Measurements from ENCODE around the gene RBM14. TPM values are rescaled to one million over a fixed set of nuclear protein-coding genes. Genes with fewer than 3 reads are reported as not detected.

The RBM14 gene
- total and polyA plus RNA-seq, 2 experiments from 2014 or later = 28.4 to 40.6 TPM

DNA sequence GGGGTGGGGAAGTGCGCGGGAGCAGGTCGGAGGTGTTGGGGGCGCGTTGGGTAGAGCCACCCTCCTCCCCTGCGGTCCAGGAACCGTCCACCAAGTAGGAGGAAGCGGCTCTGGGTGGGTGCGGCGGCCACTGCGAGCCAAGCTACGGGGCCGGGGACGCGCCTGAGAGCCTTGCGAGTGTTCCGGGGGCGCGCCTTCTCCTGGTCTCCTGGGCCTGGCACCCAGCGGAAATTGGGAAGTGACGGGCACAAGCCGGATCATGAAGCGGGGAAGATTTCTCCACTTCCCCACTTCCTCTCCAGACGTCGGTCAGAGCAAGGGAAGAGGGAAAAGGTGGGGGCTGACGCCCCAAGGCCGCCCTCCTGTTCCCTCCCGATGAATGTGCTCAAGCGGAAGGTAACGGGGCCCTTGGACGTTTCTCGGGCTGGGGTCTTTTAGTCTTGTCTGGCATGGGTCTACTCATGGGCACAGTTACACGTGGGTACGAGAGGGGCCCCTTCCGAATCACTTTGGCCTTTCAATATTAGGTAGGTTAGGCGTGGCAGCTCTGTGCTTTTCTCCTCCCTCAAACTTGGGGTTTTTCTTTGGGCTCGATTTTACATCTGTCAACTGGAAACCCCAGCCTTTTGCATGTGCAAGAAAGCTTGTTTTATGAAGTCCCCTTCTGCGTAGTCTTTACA is 865 bp downstream of the RBM14 start:
- DNase-seq = peak; percentile 91
- peak overlapping the region; percentile 89 for H3K4me3 ChIP-seq
- peaks cover 22% of the 10 kb centered on the region for H4K20me1 ChIP-seq (ENCODE audit: insufficient read depth)
- WGBS, 2 experiments (ENCODE audit: low coverage in 1 of 2, low lambda C conversion rate in 2 of 2, missing lambda C conversion rate in 2 of 2) = 1% methylated on average over 30 to 34 of the region's 38 CpGs
- H3K27ac ChIP-seq = peak overlapping the region; percentile 97
- peaks cover 68% of the 10 kb centered on the region for H3K79me2 ChIP-seq (ENCODE audit: insufficient read depth)
- peaks cover 30% of the 10 kb centered on the region for H3K4me1 ChIP-seq (ENCODE audit: insufficient read depth)
- no peak overlapping the region for H2AFZ ChIP-seq
- H3K36me3 ChIP-seq (ENCODE audit: low read depth) = peaks cover 6% of the 10 kb centered on the region; the same call in 1 of the 2 replicates
- peak overlapping the region; percentile 99 for H3K4me2 ChIP-seq (ENCODE audit: unreplicated experiment)
- peaks cover 29% of the 10 kb centered on the region for H3F3A ChIP-seq (ENCODE audit: insufficient read depth)
- H3K27me3 ChIP-seq (replicated peaks; ENCODE audit: insufficient read depth) = no peaks in the 10 kb centered on the region
- H3K9me2 ChIP-seq (ENCODE audit: insufficient read depth) = no peaks in the 10 kb centered on the region
- in situ Hi-C loops (cut with MboI) = no loop called here
- peak overlapping the region; percentile 96 for H3K9ac ChIP-seq
- no peaks in the 10 kb centered on the region for H3K9me3 ChIP-seq (ENCODE audit: low read depth)
- TF ChIP-seq EZH2 (IDR thresholded peaks at IDR 0.05; ENCODE audit: insufficient read depth, poor library complexity, severe bottlenecking) = no peak
- TF ChIP-seq EZH2phosphoT487 (IDR thresholded peaks at IDR 0.05; ENCODE audit: insufficient read depth, low read depth) = no peak

DNA sequence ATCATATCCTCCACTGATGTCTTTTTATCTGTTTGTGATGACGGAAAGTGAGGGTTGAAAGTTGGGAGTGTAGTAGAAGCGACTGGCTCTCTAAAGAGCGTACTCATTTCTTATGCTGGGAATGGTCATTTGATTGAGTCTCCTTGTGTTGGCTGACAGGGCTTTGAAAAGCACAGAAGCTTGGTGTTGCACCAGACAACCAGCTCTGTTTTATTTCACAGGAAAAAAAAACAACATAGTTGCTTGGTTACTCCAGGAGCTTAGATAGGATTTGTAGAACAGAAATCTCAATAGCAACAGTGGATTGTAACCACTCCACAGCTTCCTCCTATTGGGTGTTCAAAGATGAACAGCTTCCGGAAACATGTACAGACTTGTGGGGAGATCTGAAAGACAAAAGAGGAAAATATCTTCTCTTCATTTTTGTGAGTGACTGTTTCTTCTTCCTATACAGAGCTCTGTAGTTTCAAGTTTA is 2.7 kb downstream of the RBM14 start:
- Histone ChIP-seq H3K4me3 (peak overlapping the region; percentile 89), H3K79me2 (ENCODE audit: insufficient read depth) (peaks cover 86% of the 10 kb centered on the region), H4K20me1 (ENCODE audit: insufficient read depth) (peaks cover 40% of the 10 kb centered on the region), H3K4me1 (ENCODE audit: insufficient read depth) (peaks cover 30% of the 10 kb centered on the region), H2AFZ (no peak overlapping the region), H3K9me2 (ENCODE audit: insufficient read depth) (no peaks in the 10 kb centered on the region), H3K9me3 (ENCODE audit: low read depth) (no peaks in the 10 kb centered on the region), H3K27ac (peak overlapping the region; percentile 97), H3K36me3 (ENCODE audit: low read depth) (peaks cover 12% of the 10 kb centered on the region; the same call in 1 of the 2 replicates), H3F3A (ENCODE audit: insufficient read depth) (peaks cover 29% of the 10 kb centered on the region), H3K9ac (peak overlapping the region; percentile 96), H3K4me2 (ENCODE audit: unreplicated experiment) (peak overlapping the region; percentile 99), H3K27me3 (replicated peaks; ENCODE audit: insufficient read depth) (no peaks in the 10 kb centered on the region)
- in situ Hi-C loops (cut with MboI) = no loop called here
- DNase-seq = peak; percentile 79
- WGBS, 2 experiments (ENCODE audit: low coverage in 1 of 2, low lambda C conversion rate in 2 of 2, missing lambda C conversion rate in 2 of 2) = 28 to 29% methylated on average over 4 of the region's 4 CpGs
- TF ChIP-seq EZH2phosphoT487 (IDR thresholded peaks at IDR 0.05; ENCODE audit: insufficient read depth, low read depth) = no peak
- no peak for TF ChIP-seq EZH2 (IDR thresholded peaks at IDR 0.05; ENCODE audit: insufficient read depth, poor library complexity, severe bottlenecking)

DNA sequence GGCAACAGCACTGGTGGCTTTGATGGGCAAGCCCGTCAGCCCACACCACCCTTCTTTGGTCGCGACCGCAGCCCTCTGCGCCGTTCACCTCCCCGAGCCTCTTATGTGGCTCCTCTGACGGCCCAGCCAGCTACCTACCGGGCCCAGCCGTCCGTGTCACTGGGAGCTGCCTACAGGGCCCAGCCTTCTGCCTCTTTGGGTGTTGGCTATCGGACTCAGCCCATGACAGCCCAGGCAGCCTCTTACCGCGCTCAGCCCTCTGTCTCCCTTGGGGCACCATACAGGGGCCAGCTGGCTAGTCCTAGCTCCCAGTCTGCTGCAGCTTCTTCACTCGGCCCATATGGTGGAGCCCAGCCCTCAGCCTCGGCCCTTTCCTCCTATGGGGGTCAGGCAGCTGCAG is 8.0 kb downstream of the RBM14 start:
- peaks cover 57% of the 10 kb centered on the region for H3K36me3 ChIP-seq (ENCODE audit: low read depth)
- H3K9me2 ChIP-seq (ENCODE audit: insufficient read depth) = no peaks in the 10 kb centered on the region
- no peak overlapping the region for H3K9ac ChIP-seq
- no peak for TF ChIP-seq EZH2 (IDR thresholded peaks at IDR 0.05; ENCODE audit: insufficient read depth, poor library complexity, severe bottlenecking)
- no peak for TF ChIP-seq EZH2phosphoT487 (IDR thresholded peaks at IDR 0.05; ENCODE audit: insufficient read depth, low read depth)
- no peaks in the 10 kb centered on the region for H3K9me3 ChIP-seq (ENCODE audit: low read depth)
- H3K27me3 ChIP-seq (replicated peaks; ENCODE audit: insufficient read depth) = no peaks in the 10 kb centered on the region
- in situ Hi-C loops (cut with MboI) = no loop called here
- H3K79me2 ChIP-seq (ENCODE audit: insufficient read depth) = peaks cover 100% of the 10 kb centered on the region
- no peak overlapping the region for H3K27ac ChIP-seq
- H2AFZ ChIP-seq = no peak overlapping the region
- H4K20me1 ChIP-seq (ENCODE audit: insufficient read depth) = peaks cover 39% of the 10 kb centered on the region
- 89 to 90% methylated on average over 16 of the region's 16 CpGs for WGBS, 2 experiments (ENCODE audit: low coverage in 1 of 2, low lambda C conversion rate in 2 of 2, missing lambda C conversion rate in 2 of 2)
- H3K4me1 ChIP-seq (ENCODE audit: insufficient read depth) = peaks cover 15% of the 10 kb centered on the region; the same call in 1 of the 2 replicates
- H3K4me3 ChIP-seq = no peak overlapping the region
- H3K4me2 ChIP-seq (ENCODE audit: unreplicated experiment) = no peak overlapping the region
- DNase-seq = no peak
- H3F3A ChIP-seq (ENCODE audit: insufficient read depth) = 0 out of 2 replicates have a peak, but pooled peaks cover 3% of the 10 kb centered on the region

DNA sequence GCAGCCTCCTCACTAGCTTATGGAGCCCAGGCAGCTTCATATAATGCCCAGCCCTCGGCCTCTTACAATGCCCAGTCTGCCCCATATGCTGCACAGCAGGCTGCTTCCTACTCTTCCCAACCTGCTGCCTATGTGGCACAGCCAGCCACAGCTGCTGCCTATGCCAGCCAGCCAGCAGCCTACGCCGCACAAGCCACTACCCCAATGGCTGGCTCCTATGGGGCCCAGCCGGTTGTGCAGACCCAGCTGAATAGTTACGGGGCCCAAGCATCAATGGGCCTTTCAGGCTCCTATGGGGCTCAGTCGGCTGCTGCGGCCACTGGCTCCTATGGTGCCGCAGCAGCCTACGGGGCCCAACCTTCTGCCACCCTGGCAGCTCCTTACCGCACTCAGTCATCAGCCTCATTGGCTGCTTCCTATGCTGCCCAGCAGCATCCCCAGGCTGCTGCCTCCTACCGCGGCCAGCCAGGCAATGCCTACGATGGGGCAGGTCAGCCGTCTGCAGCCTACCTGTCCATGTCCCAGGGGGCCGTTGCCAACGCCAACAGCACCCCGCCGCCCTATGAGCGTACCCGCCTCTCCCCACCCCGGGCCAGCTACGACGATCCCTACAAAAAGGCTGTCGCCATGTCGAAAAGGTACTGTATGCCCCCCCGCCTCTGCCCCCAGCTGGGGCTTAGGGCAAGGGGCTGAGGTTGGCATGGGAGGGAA is 8.8 kb downstream of the RBM14 start:
- no peak overlapping the region for H3K4me2 ChIP-seq (ENCODE audit: unreplicated experiment)
- WGBS, 2 experiments (ENCODE audit: low coverage in 1 of 2, low lambda C conversion rate in 2 of 2, missing lambda C conversion rate in 2 of 2) = 92 to 96% methylated on average over 15 to 26 of the region's 26 CpGs
- no peaks in the 10 kb centered on the region for H3K9me2 ChIP-seq (ENCODE audit: insufficient read depth)
- no peaks in the 10 kb centered on the region for H3F3A ChIP-seq (ENCODE audit: insufficient read depth)
- in situ Hi-C loops (cut with MboI) = no loop called here
- DNase-seq = no peak
- TF ChIP-seq EZH2 (IDR thresholded peaks at IDR 0.05; ENCODE audit: insufficient read depth, poor library complexity, severe bottlenecking) (no peak), EZH2phosphoT487 (IDR thresholded peaks at IDR 0.05; ENCODE audit: insufficient read depth, low read depth) (no peak)
- H3K79me2 ChIP-seq (ENCODE audit: insufficient read depth) = peaks cover 100% of the 10 kb centered on the region
- no peak overlapping the region for H2AFZ ChIP-seq
- no peak overlapping the region for H3K27ac ChIP-seq
- H3K27me3 ChIP-seq (replicated peaks; ENCODE audit: insufficient read depth) = no peaks in the 10 kb centered on the region
- no peak overlapping the region for H3K4me3 ChIP-seq
- peaks cover 63% of the 10 kb centered on the region for H3K36me3 ChIP-seq (ENCODE audit: low read depth)
- no peaks in the 10 kb centered on the region for H3K9me3 ChIP-seq (ENCODE audit: low read depth)
- H4K20me1 ChIP-seq (ENCODE audit: insufficient read depth) = peaks cover 39% of the 10 kb centered on the region
- H3K4me1 ChIP-seq (ENCODE audit: insufficient read depth) = peaks cover 11% of the 10 kb centered on the region; the same call in 1 of the 2 replicates
- no peak overlapping the region for H3K9ac ChIP-seq
